AG08395 (cell line): ENCODE results near the gene SEMA5A.
A peak's percentile ranks its signal among the peaks of the same experiment; 100 is the strongest.

ENCODE experiments used
- DNase-seq: peaks from one replicate; pipeline ENCODE4 v3.0.0; 2012; ENCODE audit warnings: mixed read lengths, low spot score

The SEMA5A gene

GRCh38 chr5:9278921-9279603 lies 266.8 kb downstream of the SEMA5A start:
- DNase-seq: no peak

GRCh38 chr5:9269014-9269413 lies 276.9 kb downstream of the SEMA5A start:
- no peak for DNase-seq

GRCh38 chr5:9268226-9268625 lies 277.6 kb downstream of the SEMA5A start:
- DNase-seq: no peak

- peak; percentile 94 for DNase-seq
Observed at GRCh38 chr5:9265441-9266287, 280.2 kb downstream of the SEMA5A start.

- no peak for DNase-seq
Observed at GRCh38 chr5:9264301-9264700, 281.6 kb downstream of the SEMA5A start.

GRCh38 chr5:9263656-9264055 lies 282.2 kb downstream of the SEMA5A start:
- DNase-seq: no peak

GRCh38 chr5:9251379-9251980 lies 294.4 kb downstream of the SEMA5A start:
- peak; percentile 30 for DNase-seq

DNA sequence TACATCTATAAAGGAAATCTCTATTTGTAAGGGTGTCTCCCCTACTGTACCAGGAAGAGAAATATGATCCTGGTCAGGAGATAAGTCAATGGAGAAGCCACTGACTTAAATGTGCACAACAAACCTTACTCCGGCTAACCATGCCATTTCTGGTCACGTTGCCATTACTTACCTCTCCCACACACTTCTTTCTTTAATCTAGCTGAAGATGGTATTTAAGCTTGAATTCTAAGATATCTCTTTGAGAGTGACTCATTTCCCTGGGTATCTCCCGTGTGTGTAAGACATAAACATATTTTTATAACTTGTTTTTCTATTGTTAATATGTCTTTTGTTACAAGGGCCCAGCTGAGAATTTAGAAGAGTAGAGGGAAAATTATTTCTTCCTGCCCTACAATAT lies 296.6 kb downstream of the SEMA5A start:
- no peak for DNase-seq

- DNase-seq: no peak
Observed at GRCh38 chr5:9245071-9245470, 300.8 kb downstream of the SEMA5A start.

GRCh38 chr5:9244417-9244816 lies 301.5 kb downstream of the SEMA5A start:
- no peak for DNase-seq

DNA sequence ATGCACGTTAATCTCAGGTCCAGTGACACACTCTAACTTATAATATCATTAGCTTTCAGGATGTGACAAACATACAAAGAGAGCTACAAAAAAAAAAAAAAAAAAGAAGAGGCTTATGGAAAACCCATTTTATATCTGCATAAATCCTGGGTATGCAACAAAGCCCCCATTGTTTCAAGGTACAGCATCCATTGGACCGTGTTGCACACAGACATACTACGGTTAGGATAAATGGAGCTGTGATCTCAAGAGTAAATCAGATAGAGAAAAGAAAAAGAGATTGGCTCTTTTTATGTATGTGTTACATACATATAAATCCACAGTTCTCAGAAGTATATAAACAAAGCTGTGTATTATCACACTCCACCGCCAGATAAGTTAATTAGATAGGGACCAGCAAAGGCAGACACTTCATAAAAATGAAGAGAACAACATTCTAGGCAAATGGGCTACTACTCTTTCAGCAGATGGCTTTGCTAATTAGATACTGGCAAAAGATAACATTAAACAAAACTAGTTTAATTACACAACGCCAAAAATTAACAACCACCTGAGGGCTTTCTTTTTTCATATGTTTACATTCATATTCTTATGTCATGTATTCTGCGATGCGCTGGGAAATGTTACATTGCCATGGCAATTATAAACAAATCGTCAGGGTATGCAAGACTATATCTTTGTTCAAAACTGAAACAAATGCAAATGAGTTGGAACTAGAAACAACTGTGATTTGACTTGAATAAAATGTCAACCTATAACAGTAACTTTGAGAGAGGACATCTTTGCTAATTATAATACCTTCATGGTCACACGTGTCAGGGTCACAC lies 304.2 kb downstream of the SEMA5A start:
- DNase-seq: no peak

GRCh38 chr5:9240431-9240830 lies 305.4 kb downstream of the SEMA5A start:
- no peak for DNase-seq

DNA sequence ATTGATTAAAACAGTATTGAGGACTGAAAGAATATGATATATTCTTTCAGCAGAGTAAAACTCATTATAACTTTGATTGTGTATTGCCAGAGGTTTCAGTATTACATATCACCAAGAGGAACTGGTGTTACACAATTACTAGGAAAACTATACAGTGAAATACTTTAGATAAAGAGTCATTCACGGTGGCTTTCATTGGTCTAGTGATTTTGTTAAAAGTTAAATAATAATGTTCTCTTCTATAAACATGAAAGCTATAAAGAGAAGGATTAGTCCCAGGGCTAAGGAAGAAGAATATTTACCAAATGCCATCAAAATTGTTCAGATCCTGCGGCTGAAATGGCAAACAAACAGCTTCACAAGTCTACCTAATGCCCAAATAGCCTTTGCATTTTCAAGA lies 306.2 kb downstream of the SEMA5A start:
- no peak for DNase-seq

- peak; percentile 30 for DNase-seq
Observed at GRCh38 chr5:9239071-9239470, 306.8 kb downstream of the SEMA5A start.

DNA sequence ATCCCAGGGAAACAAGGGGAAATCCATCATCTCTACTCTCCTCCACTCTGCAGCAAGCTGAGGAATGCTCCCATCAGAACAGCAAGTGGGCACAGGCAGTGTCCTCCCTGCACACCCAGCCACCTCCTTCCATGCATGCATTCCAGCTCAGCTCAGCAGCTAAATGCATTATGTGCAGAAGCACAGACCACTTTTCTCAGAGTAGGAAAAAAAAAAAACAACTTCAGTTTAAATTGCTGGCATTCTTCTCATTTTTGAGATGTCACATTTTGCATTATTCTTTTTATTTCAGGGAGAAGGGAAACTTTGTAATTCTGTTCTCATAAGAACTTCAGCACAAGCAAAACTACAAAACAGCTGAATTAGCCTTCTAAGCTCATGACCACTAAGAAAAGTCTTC lies 312.2 kb downstream of the SEMA5A start:
- DNase-seq: peak; percentile 37

DNA sequence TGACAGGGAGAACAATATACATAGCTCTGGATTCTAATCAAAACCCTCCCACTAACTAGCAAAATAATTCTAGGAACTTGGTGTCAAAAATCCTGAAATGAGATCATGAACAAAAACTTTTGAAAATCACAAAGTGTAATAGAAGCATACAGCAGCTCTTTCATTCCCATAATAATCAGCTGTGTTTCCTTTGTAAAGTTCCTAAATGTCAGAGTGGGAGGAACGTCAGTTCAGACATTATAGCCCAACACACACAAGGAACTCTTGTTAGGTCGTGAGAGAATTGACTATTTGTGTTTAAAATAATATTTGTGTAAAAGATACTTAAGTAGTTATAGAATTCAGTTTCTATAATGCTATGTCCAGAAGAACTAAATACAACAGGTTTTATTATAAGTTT lies 312.8 kb downstream of the SEMA5A start:
- no peak for DNase-seq

DNA sequence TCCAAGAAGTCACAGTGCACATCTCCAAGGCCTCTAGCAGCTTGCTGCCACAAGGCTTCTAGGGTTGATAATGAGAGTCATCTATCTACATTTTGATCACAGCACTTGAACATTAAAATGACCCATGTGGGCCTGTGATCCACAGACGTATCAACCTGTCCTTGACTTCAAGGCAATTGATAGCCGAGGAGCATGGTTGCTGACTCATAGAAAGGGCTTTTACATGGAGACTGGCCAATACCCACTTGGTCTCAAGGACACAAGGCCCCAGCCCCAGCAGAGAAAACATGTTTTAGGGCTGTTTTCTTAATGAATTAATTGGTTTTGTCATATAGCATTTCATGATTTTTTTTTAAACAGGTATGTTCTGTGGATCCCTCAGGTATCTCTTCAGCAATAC lies 314.0 kb downstream of the SEMA5A start:
- no peak for DNase-seq

GRCh38 chr5:9230355-9230754 lies 315.5 kb downstream of the SEMA5A start:
- DNase-seq: no peak

GRCh38 chr5:9226016-9226536 lies 319.8 kb downstream of the SEMA5A start:
- DNase-seq: no peak

DNA sequence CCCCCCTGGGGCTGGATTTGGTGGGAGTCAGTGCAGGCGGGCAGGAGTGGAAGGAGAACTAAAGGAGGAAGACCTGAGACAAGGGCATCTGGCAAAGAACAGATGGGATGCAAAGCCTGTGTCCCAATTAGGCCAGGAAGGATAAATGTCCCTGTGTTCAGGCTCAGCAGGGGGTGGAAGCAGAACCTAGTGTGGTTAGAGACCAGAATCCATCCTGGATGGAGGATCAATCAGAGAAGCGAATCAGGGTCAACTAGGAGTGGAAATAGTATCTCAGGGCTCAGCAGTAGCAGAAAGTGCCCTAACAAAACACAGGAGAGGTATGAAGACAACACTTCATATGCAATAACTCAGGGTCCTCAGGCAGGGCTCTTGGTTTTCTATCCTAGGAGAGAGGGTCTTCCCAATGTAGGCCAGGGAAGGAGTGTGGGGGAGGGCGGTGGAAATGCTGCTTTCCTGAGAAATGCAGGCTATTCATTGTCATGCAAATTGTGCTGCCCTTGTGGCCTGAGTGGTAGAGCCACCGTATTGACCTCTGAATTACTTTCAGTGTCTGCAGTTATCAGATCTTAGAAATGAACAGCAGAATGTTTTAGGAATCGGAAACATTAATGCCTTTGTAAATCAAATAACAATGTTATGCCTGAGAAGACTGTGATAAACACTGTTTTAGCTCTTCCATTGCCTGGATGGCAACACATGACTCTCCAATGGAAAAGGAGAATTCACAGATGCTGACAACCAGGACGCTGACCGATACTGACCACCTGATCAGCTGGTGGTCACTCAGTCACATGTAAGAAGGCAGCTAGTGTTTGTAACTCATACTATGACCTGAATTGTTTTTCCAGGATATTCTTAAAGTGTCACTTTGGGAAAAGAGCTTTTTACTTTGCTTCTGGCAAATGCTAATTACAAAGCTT lies 323.6 kb downstream of the SEMA5A start:
- no peak for DNase-seq

DNA sequence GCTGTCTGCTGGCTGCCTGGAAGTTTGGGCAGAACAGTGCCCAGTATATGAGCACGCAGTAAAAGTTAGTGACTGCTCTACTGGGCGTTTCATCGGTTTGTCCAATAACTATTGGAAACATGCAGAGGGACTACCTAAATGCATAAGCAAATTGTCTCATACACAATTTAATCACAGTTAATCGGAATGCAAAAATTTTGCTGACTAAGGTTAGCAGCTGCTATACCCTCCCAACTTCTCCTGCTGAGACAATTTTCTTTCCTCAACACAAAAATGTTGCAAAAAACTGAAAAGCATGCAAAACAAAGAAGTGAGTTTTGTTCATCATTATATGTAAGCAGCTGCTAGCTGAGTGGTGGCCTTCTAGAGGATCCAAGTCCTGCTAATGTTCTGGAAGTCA lies 327.5 kb downstream of the SEMA5A start:
- DNase-seq: no peak
